Breast epithelium (tissue), 4 donors: ENCODE data around the gene DOK5. TPM values are rescaled to one million over a fixed set of nuclear protein-coding genes. Genes with fewer than 3 reads are reported as not detected.

ENCODE experiments used
- DNase-seq, 2 donors: peaks; one replicate each; pipeline ENCODE4 v3.0.0-alpha.2; 2019; ENCODE audit warnings: low spot score in 2 of 2
- H3K27ac ChIP-seq, 2 donors: fragments of 200-600 bp; sonication (generic) in 1 of 2; one replicate each; pipeline ENCODE4 v1.5.1; 2016 to 2019; ENCODE audit warnings: mild to moderate bottlenecking in 1 of 2
- H3K27me3 ChIP-seq, 2 donors: fragments of 200-600 bp; sonication (generic) in 1 of 2; one replicate each; pipeline versions ENCODE4 v1.5.1 to v1.6.0; 2017 to 2019; ENCODE audit warnings: control low read depth in 1 of 2, mild to moderate bottlenecking in 1 of 2
- H3K36me3 ChIP-seq: fragments of 200-600 bp; one replicate; pipeline ENCODE4 v1.5.1; 2019
- H3K4me1 ChIP-seq, 2 donors: fragments of 200-600 bp; sonication (generic); one replicate each; pipeline ENCODE4 v1.5.1; 2016 to 2019; ENCODE audit warnings: control low read depth in 1 of 2
- H3K4me3 ChIP-seq, 3 donors: fragments of 200-600 bp; sonication (generic); 1 replicate in 2 of 3; 2 replicates in 1 of 3; pipeline ENCODE4 v1.5.1; 2016 to 2019; ENCODE audit warnings: mild to moderate bottlenecking in 3 of 3, moderate library complexity in 2 of 3
- H3K9me3 ChIP-seq, 2 donors: fragments of 200-600 bp; sonication (generic) in 1 of 2; one replicate each; pipeline ENCODE4 v1.5.1; 2016 to 2019; ENCODE audit warnings: control low read depth in 1 of 2
- POLR2A ChIP-seq: fragments of 450-650 bp; IDR thresholded peaks from one replicate; pipeline ENCODE4 v1.6.1; 2016; ENCODE audit warnings: antibody characterized with exemption, mild to moderate bottlenecking, moderate library complexity
- POLR2AphosphoS5 ChIP-seq, 3 donors: sonication (generic); formaldehyde crosslinking; IDR thresholded peaks; one replicate each; pipeline ENCODE4 v1.6.1; 2017; ENCODE audit warnings: antibody characterized with exemption in 3 of 3
- intact Hi-C: fragments of 100-400 bp; cut with DNase I; formaldehyde crosslinking; loops from one replicate; pipeline ENCODE4 v1.15.1; 2023; ENCODE audit warnings: low total_unique reads
- total RNA-seq, 3 donors: library from RNA; depleted of rRNA; stranded (reverse); fragments of >200 nt; gene quantifications; one replicate each; pipeline ENCODE4 v1.1.0, GENCODE V29; 2016
- TF ChIP-seq, protein P1 (sequence below), 3 donors: fragments of 450-650 bp; IDR thresholded peaks; one replicate each; pipeline ENCODE4 v1.5.1; 2016 to 2017; ENCODE audit warnings: antibody characterized with exemption in 3 of 3, mild to moderate bottlenecking in 3 of 3, moderate library complexity in 3 of 3

DOK5 gene
- total RNA-seq, 3 donors from 2014 or later, result 2.0 to 4.0 (median 3.4) TPM

DNA sequence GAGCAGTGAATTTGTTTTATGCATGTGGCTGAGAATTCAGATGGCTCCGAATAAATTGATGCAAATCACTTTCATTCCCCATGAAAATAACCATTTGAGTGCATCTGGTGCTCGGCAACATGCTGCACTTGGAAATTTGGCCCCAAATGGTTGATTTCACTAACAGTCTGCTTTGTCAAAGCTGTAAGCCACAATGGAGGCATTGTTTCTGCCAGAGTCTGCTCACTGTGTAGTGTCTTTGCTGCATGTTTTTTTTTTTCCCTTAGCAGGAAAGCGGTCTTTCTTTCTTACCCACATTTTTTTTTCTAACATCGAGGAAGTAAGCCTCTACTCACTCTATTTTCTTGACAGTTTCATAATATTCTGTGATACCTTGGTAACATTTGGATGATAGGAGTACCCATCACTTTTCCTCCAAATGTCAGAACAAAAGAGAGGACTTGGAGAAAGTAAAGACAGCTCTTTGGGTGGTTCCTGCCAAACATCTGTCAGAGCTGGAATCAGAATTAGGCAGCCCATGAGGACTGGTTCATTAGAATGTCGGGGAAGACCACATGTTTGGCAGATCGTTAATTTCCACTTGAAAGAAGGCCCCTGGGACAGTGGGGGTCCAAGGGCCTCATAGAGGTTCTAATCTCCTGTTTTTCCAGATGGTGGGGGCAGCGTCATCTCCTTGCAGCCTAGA is 149.5 kb downstream of the DOK5 start:
- H3K4me1 ChIP-seq, result no peaks in the 10 kb centered on the region
- no peaks in the 10 kb centered on the region for H3K27me3 ChIP-seq
- no peaks in the 10 kb centered on the region for H3K36me3 ChIP-seq
- H3K9me3 ChIP-seq, result no peaks in the 10 kb centered on the region
- DNase-seq, result no peak
- TF ChIP-seq, protein P1, sequence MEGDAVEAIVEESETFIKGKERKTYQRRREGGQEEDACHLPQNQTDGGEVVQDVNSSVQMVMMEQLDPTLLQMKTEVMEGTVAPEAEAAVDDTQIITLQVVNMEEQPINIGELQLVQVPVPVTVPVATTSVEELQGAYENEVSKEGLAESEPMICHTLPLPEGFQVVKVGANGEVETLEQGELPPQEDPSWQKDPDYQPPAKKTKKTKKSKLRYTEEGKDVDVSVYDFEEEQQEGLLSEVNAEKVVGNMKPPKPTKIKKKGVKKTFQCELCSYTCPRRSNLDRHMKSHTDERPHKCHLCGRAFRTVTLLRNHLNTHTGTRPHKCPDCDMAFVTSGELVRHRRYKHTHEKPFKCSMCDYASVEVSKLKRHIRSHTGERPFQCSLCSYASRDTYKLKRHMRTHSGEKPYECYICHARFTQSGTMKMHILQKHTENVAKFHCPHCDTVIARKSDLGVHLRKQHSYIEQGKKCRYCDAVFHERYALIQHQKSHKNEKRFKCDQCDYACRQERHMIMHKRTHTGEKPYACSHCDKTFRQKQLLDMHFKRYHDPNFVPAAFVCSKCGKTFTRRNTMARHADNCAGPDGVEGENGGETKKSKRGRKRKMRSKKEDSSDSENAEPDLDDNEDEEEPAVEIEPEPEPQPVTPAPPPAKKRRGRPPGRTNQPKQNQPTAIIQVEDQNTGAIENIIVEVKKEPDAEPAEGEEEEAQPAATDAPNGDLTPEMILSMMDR (IDR thresholded peaks at IDR 0.05), result no peak
- TF ChIP-seq POLR2A, result no peak
- no peak for TF ChIP-seq POLR2AphosphoS5 (IDR thresholded peaks at IDR 0.05)
- no peak overlapping the region for H3K4me3 ChIP-seq
- intact Hi-C loops, result no loop called here
- peak overlapping the region in 1 of 2 donors; percentile 17 for H3K27ac ChIP-seq

DNA sequence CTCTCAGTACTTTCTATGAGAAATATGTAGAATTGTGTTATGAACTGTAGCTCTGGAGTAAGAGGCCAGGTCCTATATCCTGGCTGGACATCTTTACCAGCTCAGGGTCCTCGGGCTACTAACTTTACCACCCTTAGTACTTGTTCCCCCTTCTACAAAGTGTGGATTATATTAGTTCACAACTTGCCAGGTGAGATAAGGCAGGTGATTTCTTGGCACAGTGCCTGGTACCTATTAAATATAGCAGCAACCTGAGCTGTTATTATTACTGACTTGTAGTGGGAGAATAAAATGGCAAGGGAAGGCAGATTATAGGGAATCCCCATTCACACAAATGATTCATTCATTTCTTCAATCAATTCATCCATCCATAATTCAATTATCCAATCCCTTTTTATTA is 150.1 kb downstream of the DOK5 start:
- no peaks in the 10 kb centered on the region for H3K27me3 ChIP-seq
- H3K4me3 ChIP-seq, result no peak overlapping the region
- TF ChIP-seq POLR2A (no peak), POLR2AphosphoS5 (IDR thresholded peaks at IDR 0.05) (no peak)
- TF ChIP-seq, protein P1 (IDR thresholded peaks at IDR 0.05), result no peak
- no peak for DNase-seq
- no peaks in the 10 kb centered on the region for H3K4me1 ChIP-seq
- H3K36me3 ChIP-seq, result no peaks in the 10 kb centered on the region
- H3K9me3 ChIP-seq, result no peaks in the 10 kb centered on the region
- H3K27ac ChIP-seq, result peak overlapping the region in 1 of 2 donors; percentile 17
- intact Hi-C loops, result no loop called here

DNA sequence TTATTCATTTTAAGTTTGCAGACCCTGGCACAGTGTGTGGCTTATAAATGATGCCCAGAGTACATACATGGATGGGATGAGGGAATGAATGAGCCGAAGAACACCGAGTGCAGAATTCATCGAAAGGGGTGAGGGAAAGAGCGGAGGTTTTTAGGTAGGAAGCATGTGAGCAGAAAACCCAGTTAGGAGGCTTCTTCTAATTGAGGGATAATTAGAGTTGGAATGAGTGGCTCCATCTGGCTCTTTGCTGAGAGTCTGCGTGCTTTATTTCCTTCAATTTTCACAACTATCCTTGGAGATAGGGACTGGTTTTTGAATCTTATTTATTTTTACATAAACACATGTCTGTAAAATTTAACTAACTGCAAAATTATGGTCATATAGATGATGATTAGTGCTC is 150.7 kb downstream of the DOK5 start:
- intact Hi-C loops, result no loop called here
- H3K36me3 ChIP-seq, result no peaks in the 10 kb centered on the region

DNA sequence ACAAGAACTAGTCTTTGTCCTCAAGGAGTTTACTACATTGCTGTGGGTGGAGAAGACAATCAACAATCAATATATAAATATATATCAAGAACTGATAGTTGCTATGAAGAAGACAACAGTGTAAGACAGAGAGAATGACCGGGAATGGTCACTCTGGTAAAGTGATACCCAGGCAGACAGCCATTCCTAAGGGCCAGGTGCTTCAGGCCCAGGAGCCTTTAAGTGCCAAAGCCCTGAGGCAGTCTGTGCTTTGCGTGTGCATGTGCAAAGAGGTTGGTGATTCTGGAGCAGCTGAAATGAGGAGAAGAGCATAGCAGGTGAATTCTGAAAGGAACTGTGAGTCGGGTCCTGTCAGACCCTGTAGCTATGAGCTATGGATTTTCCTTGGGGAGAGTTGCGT is 154.2 kb downstream of the DOK5 start:
- no peaks in the 10 kb centered on the region for H3K27me3 ChIP-seq
- intact Hi-C loops, result loop anchor here (1.0 kb wide), 1 partner anchor 9 kb away; no protein-coding TSS in a partner anchor
- no peak for DNase-seq
- no peaks in the 10 kb centered on the region for H3K9me3 ChIP-seq
- H3K27ac ChIP-seq, result no peak overlapping the region
- H3K4me3 ChIP-seq, result no peak overlapping the region
- H3K4me1 ChIP-seq, result no peaks in the 10 kb centered on the region
- TF ChIP-seq POLR2A (no peak), POLR2AphosphoS5 (IDR thresholded peaks at IDR 0.05) (no peak)
- TF ChIP-seq, protein P1 (IDR thresholded peaks at IDR 0.05), result no peak
- H3K36me3 ChIP-seq, result no peaks in the 10 kb centered on the region

More for the DNA sequence above, 150.7 kb downstream of the DOK5 start:
- Histone ChIP-seq H3K27ac (no peak overlapping the region), H3K27me3 (no peaks in the 10 kb centered on the region), H3K4me1 (no peaks in the 10 kb centered on the region), H3K4me3 (no peak overlapping the region), H3K9me3 (no peaks in the 10 kb centered on the region)
- no peak for DNase-seq
- TF ChIP-seq POLR2A, result no peak
- TF ChIP-seq, protein P1 (IDR thresholded peaks at IDR 0.05), result no peak
- TF ChIP-seq POLR2AphosphoS5 (IDR thresholded peaks at IDR 0.05), result no peak

DNA sequence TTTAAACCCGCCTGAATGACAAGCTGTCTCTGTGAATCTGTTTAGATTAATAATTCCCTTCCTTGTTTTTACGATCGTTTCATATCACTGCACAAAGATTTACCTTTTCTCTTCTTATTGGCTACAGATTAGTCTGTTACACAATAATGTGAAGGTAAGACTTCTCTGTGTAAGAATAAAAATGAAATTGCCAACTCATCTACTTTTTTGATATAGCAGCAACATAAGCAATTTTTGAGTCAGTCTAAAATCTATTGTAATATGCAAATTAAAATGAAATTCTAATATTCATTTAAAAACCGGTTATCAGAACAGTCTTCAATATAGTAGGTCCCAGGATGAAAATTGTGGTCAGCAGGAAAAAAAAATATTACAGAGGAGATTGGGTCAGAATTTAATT is 155.2 kb downstream of the DOK5 start:
- no peaks in the 10 kb centered on the region for H3K27me3 ChIP-seq
- TF ChIP-seq, protein P1 (IDR thresholded peaks at IDR 0.05), result no peak
- TF ChIP-seq POLR2AphosphoS5 (IDR thresholded peaks at IDR 0.05) (no peak), POLR2A (no peak)
- H3K27ac ChIP-seq, result no peak overlapping the region
- H3K4me1 ChIP-seq, result no peaks in the 10 kb centered on the region
- H3K36me3 ChIP-seq, result no peaks in the 10 kb centered on the region
- H3K4me3 ChIP-seq, result no peak overlapping the region
- DNase-seq, result no peak
- intact Hi-C loops, result loop anchor here (1.0 kb wide), 1 partner anchor 10 kb away; no protein-coding TSS in a partner anchor
- H3K9me3 ChIP-seq, result no peaks in the 10 kb centered on the region
